Measurements from ENCODE around the gene COL5A1.

The COL5A1 gene

DNA sequence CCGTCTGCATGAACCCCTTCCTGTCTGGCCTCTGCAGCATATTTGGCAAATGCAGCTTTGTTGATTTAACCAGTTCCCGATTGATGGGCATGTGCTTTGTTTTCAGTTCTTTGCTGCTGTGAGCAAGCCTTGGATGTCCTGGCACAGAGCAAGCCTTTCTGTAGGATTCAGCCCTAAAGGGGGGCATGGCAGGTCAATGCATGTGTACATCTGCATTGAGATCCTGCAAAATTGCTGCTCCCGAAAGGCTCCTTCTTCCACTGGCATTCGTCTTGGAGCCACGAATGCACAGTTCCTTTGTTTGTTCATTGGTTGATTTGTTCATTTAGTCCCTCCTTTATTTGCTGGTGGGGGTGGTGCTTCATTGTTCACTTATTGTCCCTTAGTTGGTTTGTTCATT, 34.8 kb downstream of the COL5A1 start:
- peaks cover 12% of the 10 kb centered on the region for H3K27me3 ChIP-seq (ENCODE audit: insufficient read depth, low read length)

DNA sequence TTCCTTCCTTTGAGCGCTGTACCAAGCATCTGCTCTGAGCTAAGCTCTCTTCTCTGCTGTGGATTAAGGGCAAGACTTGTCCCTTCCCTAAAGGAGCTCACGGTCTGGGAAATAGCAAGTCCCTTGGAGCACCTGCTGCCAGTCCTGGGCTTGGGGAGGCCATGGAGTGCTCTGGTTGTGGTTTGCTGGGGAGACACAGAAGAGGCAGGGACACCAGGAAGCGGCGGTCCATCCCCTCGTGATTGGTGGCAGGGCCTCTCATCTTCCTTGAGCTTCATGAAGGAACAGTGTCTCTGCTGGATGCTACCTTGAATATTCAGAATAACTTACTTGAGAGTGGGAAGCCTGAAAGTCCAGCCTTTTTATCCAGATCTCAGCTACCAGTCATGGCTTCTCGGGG, 35.3 kb downstream of the COL5A1 start:
- Histone ChIP-seq H3K27me3 (ENCODE audit: insufficient read depth, low read length) (peaks cover 12% of the 10 kb centered on the region), H3K27ac (ENCODE audit: low read depth, low read length, poor library complexity, severe bottlenecking) (no peak overlapping the region), H3K9me3 (ENCODE audit: low read length) (no peaks in the 10 kb centered on the region), H3K4me3 (ENCODE audit: low read depth, low read length, poor library complexity, severe bottlenecking) (no peak overlapping the region), H3K9ac (ENCODE audit: low read length) (no peak overlapping the region), H3K9me2 (ENCODE audit: low read depth, low read length) (no peaks in the 10 kb centered on the region), H3K4me2 (ENCODE audit: low read length) (no peak overlapping the region), H2AFZ (ENCODE audit: low read length) (no peak overlapping the region), H3K36me3 (ENCODE audit: insufficient read depth, low read length) (no peaks in the 10 kb centered on the region), H3K4me1 (ENCODE audit: insufficient read depth, low read length, severe bottlenecking) (no peaks in the 10 kb centered on the region), H3F3A (ENCODE audit: insufficient read depth, low read length) (no peaks in the 10 kb centered on the region), H4K20me1 (ENCODE audit: insufficient read depth, low read length) (no peaks in the 10 kb centered on the region), H3K79me2 (ENCODE audit: insufficient read depth, low read length) (no peaks in the 10 kb centered on the region)
- no peak for TF ChIP-seq EZH2 (IDR thresholded peaks at IDR 0.05; ENCODE audit: borderline replicate concordance, low read length)
- TF ChIP-seq, protein P1, sequence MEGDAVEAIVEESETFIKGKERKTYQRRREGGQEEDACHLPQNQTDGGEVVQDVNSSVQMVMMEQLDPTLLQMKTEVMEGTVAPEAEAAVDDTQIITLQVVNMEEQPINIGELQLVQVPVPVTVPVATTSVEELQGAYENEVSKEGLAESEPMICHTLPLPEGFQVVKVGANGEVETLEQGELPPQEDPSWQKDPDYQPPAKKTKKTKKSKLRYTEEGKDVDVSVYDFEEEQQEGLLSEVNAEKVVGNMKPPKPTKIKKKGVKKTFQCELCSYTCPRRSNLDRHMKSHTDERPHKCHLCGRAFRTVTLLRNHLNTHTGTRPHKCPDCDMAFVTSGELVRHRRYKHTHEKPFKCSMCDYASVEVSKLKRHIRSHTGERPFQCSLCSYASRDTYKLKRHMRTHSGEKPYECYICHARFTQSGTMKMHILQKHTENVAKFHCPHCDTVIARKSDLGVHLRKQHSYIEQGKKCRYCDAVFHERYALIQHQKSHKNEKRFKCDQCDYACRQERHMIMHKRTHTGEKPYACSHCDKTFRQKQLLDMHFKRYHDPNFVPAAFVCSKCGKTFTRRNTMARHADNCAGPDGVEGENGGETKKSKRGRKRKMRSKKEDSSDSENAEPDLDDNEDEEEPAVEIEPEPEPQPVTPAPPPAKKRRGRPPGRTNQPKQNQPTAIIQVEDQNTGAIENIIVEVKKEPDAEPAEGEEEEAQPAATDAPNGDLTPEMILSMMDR (IDR thresholded peaks at IDR 0.05; ENCODE audit: low read length) = no peak

More for the DNA sequence above, 34.8 kb downstream of the COL5A1 start:
- Histone ChIP-seq H4K20me1 (ENCODE audit: insufficient read depth, low read length) (no peaks in the 10 kb centered on the region), H2AFZ (ENCODE audit: low read length) (no peak overlapping the region), H3K27ac (ENCODE audit: low read depth, low read length, poor library complexity, severe bottlenecking) (no peak overlapping the region), H3K9me2 (ENCODE audit: low read depth, low read length) (no peaks in the 10 kb centered on the region), H3K36me3 (ENCODE audit: insufficient read depth, low read length) (no peaks in the 10 kb centered on the region), H3K9ac (ENCODE audit: low read length) (no peak overlapping the region), H3K79me2 (ENCODE audit: insufficient read depth, low read length) (no peaks in the 10 kb centered on the region), H3K4me2 (ENCODE audit: low read length) (no peak overlapping the region), H3F3A (ENCODE audit: insufficient read depth, low read length) (no peaks in the 10 kb centered on the region), H3K9me3 (ENCODE audit: low read length) (no peaks in the 10 kb centered on the region), H3K4me1 (ENCODE audit: insufficient read depth, low read length, severe bottlenecking) (no peaks in the 10 kb centered on the region), H3K4me3 (ENCODE audit: low read depth, low read length, poor library complexity, severe bottlenecking) (no peak overlapping the region)
- TF ChIP-seq, protein P1 (IDR thresholded peaks at IDR 0.05; ENCODE audit: low read length) = no peak
- no peak for TF ChIP-seq EZH2 (IDR thresholded peaks at IDR 0.05; ENCODE audit: borderline replicate concordance, low read length)

DNA sequence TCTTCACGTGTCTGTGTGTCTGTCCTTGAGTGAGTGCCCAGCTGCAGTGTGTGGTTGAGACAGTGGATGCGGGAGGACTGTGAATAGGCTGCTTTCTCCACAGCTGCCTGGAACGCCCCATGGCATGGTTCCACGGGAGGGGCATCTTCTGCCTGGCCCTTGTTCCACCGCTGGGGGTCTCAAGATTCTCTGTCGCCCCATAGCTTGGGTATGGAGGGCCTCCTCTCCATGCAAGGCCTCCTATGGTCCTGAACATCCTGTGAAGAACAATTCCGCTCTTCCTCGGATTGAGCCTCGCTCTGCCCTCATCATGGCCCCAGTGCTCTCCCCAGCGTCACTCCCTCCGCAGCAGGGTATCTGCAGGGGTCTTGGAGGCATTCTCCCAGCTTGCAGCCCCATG, 36.1 kb downstream of the COL5A1 start:
- Histone ChIP-seq H4K20me1 (ENCODE audit: insufficient read depth, low read length) (no peaks in the 10 kb centered on the region), H3K9me3 (ENCODE audit: low read length) (no peaks in the 10 kb centered on the region), H3K27ac (ENCODE audit: low read depth, low read length, poor library complexity, severe bottlenecking) (no peak overlapping the region), H3K4me1 (ENCODE audit: insufficient read depth, low read length, severe bottlenecking) (no peaks in the 10 kb centered on the region), H3K4me3 (ENCODE audit: low read depth, low read length, poor library complexity, severe bottlenecking) (no peak overlapping the region), H3K27me3 (ENCODE audit: insufficient read depth, low read length) (0 out of 2 replicates have a peak, but pooled peaks cover 7% of the 10 kb centered on the region), H3K36me3 (ENCODE audit: insufficient read depth, low read length) (no peaks in the 10 kb centered on the region), H3K4me2 (ENCODE audit: low read length) (no peak overlapping the region), H3K9me2 (ENCODE audit: low read depth, low read length) (no peaks in the 10 kb centered on the region), H2AFZ (ENCODE audit: low read length) (no peak overlapping the region), H3F3A (ENCODE audit: insufficient read depth, low read length) (no peaks in the 10 kb centered on the region), H3K79me2 (ENCODE audit: insufficient read depth, low read length) (no peaks in the 10 kb centered on the region), H3K9ac (ENCODE audit: low read length) (no peak overlapping the region)
- TF ChIP-seq EZH2 (IDR thresholded peaks at IDR 0.05; ENCODE audit: borderline replicate concordance, low read length) = no peak
- TF ChIP-seq, protein P1 (IDR thresholded peaks at IDR 0.05; ENCODE audit: low read length) = no peak

All from OCI-LY1 (cell line).